22Rv1 (cell line): Measurements from ENCODE around the gene ANO2.
"Not testable (repeated sequence)": the region's sequence is repeated elsewhere in the genome, so short reads cannot be mapped to it uniquely, and the experiment has no call there.

ENCODE experiments used
- H3K27ac ChIP-seq: fragments of 450-650 bp; 2 replicates; pipeline ENCODE4 v1.5.1; 2017
- ZFX ChIP-seq: fragments of 450-650 bp; IDR thresholded peaks from 2 replicates; pipeline ENCODE4 v1.6.1; 2017; ENCODE audit warnings: antibody characterized with exemption, borderline replicate concordance
- TF ChIP-seq, protein P1 (sequence below): fragments of 450-650 bp; IDR thresholded peaks from 2 replicates; pipeline ENCODE4 v1.5.1; 2017; ENCODE audit warnings: mild to moderate bottlenecking

The ANO2 gene

DNA sequence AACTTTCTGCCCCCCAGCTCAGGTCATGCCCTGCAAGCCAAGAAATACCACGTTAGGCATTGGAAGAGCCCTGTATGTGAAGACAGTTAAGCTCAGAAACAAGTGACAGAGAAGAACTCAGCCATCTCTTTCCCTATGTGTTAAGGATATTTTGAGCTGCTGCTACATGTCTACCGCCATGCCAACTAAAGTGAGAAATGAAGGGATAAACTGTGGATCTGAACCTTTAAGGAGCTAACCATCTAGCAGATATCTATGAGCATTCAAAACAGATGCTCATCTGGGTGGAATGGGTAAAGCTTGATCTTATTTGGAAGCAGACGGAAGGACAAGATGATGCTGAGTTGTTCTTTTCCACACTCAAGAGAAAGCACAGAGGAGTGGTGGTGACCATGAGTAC lies 262.5 kb downstream of the ANO2 start:
- H3K27ac ChIP-seq = no peak overlapping the region
- TF ChIP-seq, protein P1, sequence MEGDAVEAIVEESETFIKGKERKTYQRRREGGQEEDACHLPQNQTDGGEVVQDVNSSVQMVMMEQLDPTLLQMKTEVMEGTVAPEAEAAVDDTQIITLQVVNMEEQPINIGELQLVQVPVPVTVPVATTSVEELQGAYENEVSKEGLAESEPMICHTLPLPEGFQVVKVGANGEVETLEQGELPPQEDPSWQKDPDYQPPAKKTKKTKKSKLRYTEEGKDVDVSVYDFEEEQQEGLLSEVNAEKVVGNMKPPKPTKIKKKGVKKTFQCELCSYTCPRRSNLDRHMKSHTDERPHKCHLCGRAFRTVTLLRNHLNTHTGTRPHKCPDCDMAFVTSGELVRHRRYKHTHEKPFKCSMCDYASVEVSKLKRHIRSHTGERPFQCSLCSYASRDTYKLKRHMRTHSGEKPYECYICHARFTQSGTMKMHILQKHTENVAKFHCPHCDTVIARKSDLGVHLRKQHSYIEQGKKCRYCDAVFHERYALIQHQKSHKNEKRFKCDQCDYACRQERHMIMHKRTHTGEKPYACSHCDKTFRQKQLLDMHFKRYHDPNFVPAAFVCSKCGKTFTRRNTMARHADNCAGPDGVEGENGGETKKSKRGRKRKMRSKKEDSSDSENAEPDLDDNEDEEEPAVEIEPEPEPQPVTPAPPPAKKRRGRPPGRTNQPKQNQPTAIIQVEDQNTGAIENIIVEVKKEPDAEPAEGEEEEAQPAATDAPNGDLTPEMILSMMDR = no peak
- TF ChIP-seq ZFX = no peak

DNA sequence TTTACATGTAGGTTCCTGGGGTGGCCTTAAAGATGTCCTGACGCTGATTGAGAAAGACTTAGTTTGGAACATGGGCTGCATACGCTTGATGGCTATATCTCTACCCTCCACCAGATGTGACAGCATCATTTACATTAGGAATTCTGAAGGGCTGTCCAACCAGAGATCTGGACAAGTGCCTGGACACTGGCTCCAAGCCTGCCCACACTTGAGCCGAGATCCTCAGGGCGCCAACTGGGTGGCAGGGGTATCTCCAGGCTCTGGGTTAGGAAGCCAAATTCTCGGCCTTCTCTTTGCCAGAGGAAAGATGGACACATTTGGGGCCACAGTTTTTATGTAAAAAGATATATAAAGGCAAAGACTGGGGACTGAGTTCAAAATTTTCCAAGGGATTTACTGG lies 266.9 kb downstream of the ANO2 start:
- H3K27ac ChIP-seq = no peak overlapping the region
- TF ChIP-seq ZFX = no peak
- TF ChIP-seq, protein P1 = no peak

DNA sequence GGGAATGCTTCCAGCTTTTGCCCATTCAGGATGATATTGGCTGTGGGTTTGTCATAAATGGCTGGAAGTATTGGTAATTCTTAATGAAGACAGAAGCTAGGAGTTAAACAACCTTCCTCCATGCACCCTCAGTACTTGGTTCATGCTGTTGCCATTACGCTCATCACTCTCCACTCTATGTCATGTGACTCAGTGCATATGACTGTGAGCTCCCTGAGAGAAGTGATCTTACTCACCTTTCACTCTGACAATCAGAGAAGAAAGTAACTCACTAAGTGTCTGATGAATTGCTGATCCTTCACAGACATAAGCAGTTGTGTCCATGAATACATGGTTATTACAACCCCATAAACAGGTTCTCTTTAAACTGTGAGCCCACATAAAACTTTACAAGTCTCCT lies 275.4 kb downstream of the ANO2 start:
- not testable (repeated sequence) for H3K27ac ChIP-seq

DNA sequence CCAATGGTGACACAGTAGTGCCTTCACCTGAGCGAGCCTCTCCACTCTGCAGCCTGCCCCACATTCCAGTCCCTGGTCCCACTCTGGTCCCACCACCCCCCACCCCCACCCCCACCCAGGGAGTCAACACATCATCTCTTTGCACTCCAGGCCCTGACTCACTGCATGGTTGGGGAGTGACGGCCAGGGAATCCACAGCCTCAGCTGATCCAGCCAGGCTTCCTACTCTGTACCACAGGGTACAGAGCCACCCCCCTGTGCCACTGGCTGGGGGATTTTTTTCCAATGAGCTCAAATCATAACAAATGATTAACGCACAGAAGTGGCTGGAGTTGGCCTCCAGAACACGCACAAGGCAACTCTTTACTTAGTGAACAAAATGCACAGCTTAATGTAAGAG lies 279.4 kb downstream of the ANO2 start:
- no peak overlapping the region for H3K27ac ChIP-seq
- TF ChIP-seq ZFX = no peak
- TF ChIP-seq, protein P1 = no peak

DNA sequence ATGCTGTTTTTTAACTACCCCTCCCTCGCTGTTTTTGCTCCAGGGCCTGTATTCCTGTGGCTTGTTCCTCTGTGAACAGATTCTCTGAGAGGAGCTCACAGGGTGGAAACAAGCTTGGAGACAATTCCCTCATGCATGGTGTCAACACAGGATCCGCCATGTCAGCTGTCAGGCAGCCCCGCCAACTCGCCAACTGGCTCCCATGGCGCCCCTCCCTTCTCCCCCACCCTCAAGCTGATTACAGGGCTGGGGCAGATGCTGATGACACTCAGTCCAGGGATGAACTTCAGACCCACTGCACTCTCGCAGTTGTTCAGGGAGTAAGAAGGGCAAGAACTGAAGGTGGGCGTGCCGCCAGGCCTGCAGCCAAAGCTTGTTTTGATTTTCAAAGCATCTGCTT lies 283.2 kb downstream of the ANO2 start:
- H3K27ac ChIP-seq = no peak overlapping the region
- no peak for TF ChIP-seq ZFX
- TF ChIP-seq, protein P1 = no peak

DNA sequence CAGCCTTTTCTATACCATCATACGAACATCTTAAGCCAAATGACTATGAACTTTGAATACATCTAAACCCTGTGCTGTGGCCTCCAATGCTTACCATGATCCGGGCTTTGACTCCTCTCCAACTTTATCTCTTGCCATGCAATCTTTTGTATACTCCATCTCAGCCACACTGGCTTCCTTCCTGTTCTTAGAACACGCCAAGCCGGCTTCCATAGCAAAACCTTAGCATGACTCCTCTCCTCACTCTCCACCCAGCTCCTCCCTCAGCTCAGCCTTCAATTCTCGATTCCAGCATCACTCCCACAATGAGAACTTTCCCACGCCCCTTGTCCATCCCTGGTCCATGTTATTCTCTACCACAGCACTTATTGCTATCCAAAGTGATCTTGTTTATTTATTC lies 284.8 kb downstream of the ANO2 start:
- no peak overlapping the region for H3K27ac ChIP-seq
- no peak for TF ChIP-seq ZFX
- TF ChIP-seq, protein P1 = no peak

DNA sequence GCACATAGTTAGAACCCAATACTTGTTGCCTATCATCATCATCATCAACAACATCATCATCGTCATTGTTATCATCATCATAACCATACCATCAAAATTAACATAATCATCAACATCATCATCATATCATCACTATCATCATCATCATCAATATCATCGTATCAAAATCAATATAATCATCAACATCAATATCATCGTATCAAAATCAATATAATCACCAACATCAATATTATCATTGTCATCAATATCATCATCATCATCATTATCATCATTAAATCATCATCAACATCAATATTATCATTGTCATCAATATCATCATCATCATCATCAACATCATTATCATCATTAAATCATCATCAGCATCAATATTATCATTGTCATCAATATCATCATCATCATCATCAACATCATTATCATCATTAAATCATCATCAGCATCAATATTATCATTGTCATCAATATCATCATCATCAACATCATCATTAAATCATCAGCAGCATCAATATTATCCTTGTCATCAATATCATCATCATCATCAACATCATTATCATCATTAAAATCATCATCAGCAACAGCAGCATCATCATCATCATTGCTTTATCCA lies 286.6 kb downstream of the ANO2 start:
- not testable (repeated sequence) for H3K27ac ChIP-seq

DNA sequence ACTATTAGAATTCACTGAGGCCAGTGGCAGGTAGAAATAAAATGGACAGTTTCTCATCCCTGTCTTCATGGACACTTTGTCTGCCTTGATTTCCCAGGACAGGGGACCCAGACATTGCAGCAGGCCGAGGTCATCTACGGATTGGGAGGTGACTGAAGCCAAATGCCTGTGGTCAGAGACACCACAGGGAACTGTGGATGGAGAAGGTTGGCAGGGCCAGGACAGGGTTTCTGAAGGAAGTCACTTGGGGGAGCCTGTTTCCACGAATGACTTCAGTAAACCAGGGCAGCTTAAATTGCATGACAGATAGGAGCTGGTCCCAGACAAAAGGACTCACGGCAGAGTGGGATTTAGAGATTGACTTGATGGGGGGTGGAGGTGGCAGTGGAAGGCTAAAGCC lies 288.2 kb downstream of the ANO2 start:
- H3K27ac ChIP-seq = no peak overlapping the region
- TF ChIP-seq ZFX = no peak
- TF ChIP-seq, protein P1 = no peak
